ENCODE results near the gene IFNAR1.

DNA sequence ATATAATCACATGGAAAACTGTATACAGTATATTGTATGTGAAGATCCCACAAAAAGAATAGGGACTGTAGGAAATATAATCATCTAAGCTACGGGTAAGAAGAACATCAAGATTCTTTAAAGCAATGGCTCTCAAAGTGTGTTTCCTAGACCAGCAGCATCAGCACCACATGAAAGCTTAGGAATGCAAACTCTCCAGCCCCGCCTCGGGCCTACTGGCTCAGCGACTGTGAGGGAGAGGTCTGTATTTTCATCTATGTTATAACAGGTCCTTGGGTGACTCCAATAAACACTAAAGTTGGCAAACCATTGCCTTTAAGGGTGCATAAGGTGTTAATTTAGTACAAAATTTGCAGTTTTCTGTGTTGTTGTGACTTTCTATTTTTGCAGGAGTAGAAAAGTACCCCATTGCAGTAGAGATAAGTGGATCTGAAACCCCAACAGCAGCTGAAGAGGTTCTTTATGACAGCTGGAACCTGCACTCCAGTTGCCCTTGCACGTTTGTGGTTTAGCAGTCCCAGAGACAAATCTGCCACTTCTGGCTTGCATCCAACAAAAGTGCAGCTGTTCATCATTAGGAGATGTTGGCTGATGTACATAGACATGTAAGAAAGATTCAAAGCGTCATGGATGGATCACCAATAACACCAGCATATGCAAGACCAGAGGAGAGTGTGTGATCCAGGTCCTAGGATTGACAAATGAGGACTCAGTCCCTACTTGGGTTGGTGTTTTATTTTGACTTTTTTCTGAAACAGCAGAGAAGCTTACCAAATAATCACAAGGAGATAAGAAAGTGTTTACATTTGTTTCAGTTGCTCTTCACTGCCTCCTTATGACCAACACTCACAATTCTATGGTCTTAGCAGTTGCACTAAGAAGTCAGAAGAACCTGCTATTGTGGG is 15.9 kb upstream of the IFNAR1 start:
- TF ChIP-seq, protein P1, sequence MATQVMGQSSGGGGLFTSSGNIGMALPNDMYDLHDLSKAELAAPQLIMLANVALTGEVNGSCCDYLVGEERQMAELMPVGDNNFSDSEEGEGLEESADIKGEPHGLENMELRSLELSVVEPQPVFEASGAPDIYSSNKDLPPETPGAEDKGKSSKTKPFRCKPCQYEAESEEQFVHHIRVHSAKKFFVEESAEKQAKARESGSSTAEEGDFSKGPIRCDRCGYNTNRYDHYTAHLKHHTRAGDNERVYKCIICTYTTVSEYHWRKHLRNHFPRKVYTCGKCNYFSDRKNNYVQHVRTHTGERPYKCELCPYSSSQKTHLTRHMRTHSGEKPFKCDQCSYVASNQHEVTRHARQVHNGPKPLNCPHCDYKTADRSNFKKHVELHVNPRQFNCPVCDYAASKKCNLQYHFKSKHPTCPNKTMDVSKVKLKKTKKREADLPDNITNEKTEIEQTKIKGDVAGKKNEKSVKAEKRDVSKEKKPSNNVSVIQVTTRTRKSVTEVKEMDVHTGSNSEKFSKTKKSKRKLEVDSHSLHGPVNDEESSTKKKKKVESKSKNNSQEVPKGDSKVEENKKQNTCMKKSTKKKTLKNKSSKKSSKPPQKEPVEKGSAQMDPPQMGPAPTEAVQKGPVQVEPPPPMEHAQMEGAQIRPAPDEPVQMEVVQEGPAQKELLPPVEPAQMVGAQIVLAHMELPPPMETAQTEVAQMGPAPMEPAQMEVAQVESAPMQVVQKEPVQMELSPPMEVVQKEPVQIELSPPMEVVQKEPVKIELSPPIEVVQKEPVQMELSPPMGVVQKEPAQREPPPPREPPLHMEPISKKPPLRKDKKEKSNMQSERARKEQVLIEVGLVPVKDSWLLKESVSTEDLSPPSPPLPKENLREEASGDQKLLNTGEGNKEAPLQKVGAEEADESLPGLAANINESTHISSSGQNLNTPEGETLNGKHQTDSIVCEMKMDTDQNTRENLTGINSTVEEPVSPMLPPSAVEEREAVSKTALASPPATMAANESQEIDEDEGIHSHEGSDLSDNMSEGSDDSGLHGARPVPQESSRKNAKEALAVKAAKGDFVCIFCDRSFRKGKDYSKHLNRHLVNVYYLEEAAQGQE (IDR thresholded peaks at IDR 0.05; ENCODE audit: insufficient read depth in 1 of 2, low read depth in 2 of 2, low read length in 2 of 2) = no peak
- TF ChIP-seq POLR2AphosphoS5 (IDR thresholded peaks at IDR 0.05; ENCODE audit: low read depth, low read length) = no peak
